NCI-H2107 (cell line): ENCODE data around the gene ZNF335.
"Not testable (repeated sequence)": the region's sequence is repeated elsewhere in the genome, so short reads cannot be mapped to it uniquely, and the experiment has no call there.

Source experiments
- DNase-seq: peaks from one replicate; lab custom pipeline; 2025; lab: John Stamatoyannopoulos, UW

Gene ZNF335

DNA sequence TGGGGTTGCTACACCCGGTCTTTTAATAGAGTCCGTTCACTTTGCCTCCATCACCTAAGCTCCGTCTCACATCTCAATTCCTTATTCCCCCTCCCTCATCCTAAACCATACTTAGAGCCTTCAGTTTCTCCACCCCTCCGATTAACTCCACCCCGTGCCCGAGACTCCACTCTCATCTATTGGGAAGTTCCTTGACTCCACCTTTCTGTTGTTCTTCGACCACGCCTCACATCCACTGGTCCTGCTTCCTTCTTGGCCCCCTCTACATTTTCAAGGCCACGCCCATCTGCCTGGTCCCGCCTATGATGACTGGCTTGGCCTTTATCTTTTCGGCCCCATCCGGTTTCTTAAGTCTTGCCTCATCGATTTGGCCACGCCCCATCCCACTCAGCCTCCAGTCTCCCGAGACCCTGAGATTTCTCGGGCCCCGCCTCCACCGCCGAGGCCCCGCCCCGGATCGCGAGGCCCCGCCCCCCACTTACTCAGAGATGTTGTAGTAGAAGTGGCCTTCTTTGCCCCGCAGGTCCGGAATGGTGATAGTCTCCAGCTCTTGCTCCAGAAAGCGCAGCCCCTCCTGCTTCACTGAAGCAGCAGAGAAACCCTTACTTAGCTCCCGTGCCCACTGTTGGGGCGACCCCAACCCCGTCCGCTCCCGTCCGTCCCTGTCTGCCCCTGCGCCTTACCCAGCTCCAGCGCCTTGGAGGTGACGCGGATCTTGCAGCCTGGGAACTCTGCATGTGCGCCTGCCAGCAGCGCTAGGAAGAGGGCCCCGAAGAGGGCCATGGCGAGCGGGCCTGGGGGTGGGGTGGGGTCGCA is 61.1 kb downstream of the ZNF335 start:
- no peak for DNase-seq

DNA sequence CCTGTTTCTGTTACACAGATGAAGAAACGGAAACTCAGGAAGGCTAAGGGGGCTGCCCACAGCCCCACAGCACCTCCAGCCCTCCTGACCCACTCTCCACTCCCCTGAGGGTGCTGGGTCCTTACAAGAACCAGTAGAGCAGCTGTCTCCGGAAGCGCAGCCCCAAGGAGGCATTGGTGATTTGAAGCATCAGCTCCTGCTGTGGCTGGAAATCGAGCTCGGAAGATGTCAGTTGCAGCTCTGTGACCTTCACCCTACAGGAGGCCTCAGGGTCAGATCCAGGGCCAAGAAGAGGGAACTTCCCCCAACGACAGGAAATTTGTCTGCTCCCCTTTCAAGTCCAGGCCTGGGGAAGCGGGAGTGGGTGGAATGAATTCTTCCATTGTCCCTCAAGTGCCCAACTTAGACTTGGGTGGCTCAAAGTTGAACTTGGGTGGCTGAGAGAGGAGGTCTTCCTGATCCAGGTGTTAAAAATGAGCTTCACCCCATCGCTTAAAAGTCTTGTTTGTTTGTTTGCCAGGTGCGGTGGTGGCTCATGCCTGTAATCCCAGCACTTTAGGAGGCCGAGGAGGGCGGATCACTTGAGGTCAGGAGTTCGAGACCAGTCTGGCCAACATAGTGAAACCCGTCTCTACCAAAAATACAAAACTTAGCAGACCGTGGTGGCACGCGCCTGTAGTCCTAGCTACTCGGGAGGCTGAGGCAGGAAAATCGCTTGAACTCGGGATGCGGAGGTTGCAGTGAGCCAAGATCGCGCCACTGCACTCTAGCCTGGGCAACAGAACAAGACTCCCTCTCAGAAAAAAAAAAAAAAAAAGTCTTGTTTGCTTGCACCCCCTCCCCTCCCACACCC is 62.0 kb downstream of the ZNF335 start:
- no peak for DNase-seq

DNA sequence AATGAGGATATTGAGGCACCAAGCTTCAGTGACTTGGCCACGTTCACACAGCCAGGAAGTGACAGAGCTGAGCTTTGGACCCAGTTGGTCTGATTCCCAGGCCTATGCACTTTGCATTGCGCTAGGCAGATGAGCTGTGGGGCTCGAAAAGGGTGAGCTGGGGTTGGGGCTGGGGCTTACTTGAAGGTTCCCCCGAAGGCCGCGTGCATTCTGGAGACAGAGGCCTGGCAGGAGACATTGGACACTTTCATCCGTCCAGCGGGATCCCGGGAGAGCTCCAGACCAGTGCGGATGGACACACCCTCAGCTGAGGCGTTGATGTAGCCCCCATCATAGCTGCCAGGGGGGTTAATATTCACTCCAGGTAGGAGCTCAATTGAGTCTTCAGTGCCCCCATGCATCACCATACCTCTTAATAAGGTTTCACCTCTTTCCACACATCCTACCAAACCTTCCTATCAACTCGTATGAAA is 62.6 kb downstream of the ZNF335 start:
- no peak for DNase-seq

DNA sequence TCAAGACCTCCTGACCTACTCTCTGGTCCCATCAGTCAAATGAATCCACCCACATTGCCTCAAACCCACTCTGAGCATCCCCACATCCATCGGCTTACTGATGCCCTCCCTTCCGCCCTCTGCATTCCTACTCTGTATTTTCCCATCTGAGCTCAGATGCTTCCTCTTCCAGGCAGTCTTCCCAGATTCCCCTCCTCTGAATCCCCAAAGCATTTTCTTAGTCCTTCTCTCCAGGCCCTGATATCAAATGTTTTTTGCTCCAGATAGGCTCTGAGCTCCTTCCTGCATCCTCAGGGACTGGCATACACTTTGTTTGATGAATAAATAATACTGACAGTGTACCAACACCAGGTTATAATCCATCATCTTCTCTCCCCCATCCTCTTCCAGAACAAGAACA is 63.9 kb downstream of the ZNF335 start:
- DNase-seq: no peak

DNA sequence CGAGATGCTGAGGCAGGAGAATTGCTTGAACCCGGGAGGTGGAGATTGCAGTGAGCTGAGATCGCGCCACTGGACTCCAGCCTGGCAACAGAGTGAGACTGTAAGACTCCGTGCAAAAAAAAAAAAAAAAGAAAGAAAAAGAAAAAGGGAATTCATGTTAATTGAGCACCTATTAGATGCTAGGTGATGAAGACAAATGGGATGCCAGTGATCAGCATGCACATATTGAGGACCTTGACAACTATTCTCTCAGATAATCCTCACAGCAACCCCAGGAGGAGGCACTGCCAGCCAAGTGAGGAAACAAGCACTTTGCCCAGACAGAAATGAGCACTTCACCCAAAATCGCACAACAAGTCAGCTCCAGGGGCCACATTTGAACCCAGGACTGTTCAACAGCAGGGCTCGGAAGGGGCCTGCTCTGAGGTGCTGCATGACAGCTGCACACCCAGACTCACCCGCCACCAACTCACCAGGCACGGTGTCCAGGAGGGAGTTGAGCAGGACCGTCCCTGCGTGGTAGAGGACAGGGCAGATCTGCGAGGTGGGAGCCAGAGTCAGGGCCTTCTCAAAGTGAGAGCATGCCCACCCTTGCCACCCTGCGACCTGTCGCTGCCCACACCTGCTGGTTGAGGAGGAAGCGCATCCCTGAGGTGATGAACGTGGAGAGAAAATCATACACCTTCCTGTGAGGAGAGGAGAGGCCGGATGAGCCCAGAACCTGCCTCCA is 64.6 kb downstream of the ZNF335 start:
- DNase-seq: no peak

DNA sequence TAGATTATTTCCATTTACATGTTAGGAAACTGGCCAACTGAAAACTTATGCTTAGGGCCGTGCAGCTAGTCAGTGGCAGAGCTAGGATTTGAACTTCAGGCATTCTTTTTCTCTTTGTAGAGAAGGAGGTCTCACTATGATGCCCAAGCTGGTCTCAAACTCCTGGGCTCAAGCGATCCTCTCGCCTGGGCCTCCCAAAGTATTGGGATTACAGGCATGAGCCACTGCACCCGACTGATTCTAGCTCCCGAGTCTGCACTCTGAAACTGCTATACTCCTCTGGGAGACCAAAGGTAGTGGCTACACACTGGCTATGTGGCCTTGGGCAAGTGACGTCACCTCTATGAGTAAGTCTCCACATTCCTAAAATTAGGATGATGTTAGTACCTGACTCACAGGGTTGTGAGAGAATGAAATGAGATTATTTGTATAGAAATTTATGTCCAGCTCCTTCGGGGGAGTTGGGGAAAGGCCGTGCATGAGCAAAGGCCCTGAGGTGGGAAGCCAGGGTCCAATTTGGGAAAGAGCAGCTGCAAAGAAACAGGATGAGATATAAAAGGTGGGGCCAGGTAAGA is 66.4 kb downstream of the ZNF335 start:
- DNase-seq: no peak

DNA sequence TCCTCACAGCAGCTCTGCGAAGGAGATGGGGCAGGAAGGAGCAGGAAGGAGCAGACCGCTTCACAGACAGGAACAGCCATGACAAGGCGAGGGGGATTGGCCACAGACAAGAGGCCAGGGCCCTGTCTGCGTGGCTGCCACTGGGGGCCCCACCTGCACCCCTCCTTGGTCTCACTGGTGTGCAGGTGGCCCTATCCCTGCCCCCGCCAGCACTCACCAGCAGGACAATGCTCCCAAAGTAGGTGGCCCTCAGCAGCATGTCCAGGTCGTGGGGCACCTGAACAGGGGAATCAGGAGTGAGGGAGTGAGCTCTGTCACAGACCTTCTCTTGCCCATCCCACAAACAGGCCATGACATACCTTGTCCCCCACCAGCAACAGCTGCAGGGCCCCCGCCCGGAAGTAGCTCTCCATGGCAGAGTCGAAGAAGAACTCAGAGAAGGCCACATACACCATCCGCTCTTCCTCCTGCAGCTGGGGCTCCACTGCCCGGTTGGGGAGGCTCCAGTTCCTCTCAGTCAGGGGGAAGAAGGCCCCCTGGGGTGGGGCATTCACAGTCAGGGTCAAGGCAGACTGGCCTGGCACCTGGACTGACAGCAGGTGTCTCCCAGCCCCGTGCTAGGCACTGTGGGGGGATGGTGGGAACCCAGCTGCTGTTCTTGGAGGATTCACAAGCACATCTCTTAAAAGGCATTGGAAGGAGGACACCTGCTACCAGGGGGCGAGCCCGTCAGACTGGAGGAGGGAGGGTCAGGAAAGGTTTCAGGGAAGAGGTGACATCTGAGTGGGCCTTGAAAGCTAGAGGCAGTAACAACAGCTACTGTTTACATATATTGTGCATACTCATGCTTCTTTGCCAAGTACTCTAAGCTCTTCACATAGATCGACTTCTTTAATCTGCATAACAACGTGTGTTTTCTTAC is 67.2 kb downstream of the ZNF335 start:
- DNase-seq: no peak

DNA sequence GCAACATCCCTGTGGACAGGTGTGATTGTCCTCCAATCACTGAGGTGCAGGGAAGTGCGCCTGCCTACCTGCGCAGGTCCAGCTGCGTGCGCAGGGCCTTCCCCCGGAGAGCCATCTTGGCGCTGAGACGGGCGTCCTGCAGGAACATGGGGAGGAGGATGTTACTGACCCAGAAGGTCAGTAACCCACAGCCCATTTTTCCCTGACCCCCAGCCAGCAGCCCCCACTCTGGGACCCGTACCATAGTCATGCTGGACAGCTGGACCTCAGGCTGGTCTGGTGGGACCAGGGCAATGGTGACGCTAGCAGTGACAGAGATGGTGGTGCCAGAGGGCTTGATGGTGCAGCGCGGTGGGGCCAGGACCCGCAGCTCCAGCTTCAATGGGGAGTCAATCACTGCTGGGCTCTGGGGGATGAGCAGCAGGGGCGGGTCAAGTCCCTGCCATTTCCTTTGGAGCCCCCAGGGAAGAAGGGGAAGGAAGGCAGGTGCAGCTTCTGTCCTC is 69.8 kb downstream of the ZNF335 start:
- DNase-seq: no peak

DNA sequence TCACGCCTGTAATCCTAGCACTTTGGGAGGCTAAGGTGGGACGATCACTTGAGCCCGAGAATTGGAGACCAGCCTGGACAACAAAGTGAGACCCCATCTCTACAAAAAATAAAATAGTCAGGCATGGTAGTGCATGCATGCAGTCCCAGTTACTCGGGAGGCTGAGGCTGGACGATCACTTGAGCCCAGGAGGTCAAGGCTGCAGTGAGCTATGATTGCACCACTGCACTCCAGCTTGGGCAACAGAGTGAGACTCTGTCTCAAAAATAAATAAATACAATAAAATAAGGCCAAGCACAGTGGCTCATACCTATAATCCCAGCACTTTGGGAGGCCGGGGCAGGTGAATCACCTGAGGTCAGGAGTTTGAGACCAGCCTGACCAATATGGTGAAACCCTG is 70.7 kb downstream of the ZNF335 start:
- not testable (repeated sequence) for DNase-seq

DNA sequence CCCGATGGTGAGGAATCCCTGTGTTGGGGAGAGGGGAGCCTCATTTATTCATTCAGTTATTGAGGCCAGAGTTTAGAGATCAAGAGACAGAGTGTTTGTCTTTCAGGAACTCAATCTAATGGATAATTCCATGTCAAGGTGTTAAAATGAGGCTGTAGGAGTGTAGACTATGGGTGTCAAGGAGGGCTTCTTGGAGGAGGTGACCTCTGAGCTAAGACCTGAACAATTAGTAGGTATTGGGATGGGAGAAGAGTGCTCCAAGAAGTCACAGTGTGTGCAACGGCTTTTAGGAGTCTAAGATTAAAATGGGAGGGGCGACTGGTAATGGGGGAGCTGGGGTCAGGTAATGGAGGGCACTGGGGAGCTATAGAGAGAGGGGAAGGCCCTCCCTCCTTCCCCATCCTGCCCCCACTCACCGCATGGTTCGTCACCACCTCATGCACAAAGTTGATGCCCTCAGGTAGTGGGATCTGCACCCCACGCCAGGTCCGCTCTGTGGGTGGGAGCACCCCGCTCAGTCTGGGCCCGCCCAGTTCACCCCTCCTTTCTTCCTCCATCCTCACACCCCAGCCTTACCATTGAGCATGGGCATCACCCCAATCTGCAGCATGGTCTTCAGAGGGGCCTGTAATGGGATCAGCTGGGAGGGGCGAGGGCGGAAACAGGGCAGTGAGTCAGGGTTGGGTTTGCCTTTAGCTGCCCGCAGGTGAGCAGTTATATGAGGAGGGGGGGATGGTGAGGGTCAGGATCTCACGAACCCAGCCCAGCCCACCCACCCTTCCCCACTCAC is 72.8 kb downstream of the ZNF335 start:
- no peak for DNase-seq
